Inferior parietal cortex (tissue), 1 donor: ENCODE data around the gene MBOAT1.
"Not testable (repeated sequence)": the region's sequence is repeated elsewhere in the genome, so short reads cannot be mapped to it uniquely, and the experiment has no call there.

Experiments
- DNase-seq: peaks from one replicate; pipeline ENCODE4 v3.0.0-alpha.2; 2016; ENCODE audit errors: extremely low spot score

MBOAT1 gene

GRCh38 chr6:20172842-20173456 is 39.3 kb downstream of the MBOAT1 start:
- DNase-seq, result no peak

GRCh38 chr6:20170455-20171148 is 41.7 kb downstream of the MBOAT1 start:
- DNase-seq, result no peak

- no peak for DNase-seq
Measured at GRCh38 chr6:20169786-20170185, 42.5 kb downstream of the MBOAT1 start.

DNA sequence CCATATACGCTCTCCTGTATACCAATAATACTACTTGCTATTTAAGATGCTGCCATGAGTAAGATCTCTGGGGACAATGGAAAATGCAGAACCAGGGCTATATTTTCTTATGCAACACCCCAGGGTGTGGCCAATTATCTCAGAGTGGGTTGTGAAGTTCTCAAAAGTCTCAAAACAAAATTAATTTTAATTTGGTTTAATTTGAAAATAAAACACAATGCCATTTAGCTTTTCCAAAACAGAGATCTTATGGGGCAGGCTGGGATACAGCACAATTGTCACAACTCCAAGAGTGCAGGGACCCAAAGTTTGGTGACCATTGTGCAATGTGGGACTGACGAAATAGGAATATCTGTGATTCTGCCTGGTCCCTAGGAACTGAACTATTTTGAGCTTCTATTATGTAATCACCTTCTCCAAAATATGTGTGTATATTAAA is 43.1 kb downstream of the MBOAT1 start:
- no peak for DNase-seq

DNA sequence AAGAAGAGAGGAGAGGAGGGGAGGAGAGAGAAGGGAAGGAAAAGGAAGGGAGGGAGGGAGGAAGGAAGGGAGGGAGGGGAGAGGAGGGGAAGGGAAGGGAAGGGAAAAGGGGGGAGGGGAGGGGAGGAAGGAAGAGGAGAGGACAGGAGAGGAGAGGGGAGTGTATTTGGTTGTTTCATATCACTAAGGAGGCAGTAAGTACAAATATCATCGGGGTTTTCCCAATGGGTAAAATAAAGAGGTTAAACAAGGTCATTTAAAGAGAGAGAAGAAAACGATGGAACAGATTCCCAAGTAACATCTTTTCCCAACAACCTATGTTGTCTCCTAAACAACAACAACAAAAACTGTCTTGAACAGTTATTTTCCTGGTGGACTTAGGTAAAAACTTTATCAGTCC is 43.6 kb downstream of the MBOAT1 start:
- DNase-seq, result no peak

GRCh38 chr6:20167601-20168000 is 44.7 kb downstream of the MBOAT1 start:
- no peak for DNase-seq

DNA sequence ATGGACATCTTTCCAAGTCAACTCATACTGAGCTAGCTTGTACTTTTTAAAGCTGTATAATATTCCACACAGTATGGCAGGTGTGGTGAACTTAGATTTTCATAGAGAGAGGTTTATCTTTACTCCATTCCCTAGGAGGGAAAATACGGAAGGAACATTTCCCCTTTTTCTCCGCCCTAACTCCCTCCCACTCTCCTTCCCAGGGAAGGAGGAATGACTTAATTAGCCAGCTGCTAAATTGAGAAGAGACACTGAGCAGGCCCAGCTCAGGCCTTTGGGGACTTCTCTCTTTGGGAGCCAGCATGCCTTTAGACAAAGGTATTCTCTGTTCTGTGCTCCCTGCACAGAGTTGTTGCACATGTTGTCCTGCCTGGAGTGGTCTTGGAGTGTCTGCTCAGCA is 46.1 kb downstream of the MBOAT1 start:
- no peak for DNase-seq

GRCh38 chr6:20162515-20162914 is 49.8 kb downstream of the MBOAT1 start:
- no peak for DNase-seq

GRCh38 chr6:20160541-20161283 is 51.6 kb downstream of the MBOAT1 start:
- no peak for DNase-seq

- DNase-seq, result peak; percentile 36
Measured at GRCh38 chr6:20159781-20160540, 52.3 kb downstream of the MBOAT1 start.

DNA sequence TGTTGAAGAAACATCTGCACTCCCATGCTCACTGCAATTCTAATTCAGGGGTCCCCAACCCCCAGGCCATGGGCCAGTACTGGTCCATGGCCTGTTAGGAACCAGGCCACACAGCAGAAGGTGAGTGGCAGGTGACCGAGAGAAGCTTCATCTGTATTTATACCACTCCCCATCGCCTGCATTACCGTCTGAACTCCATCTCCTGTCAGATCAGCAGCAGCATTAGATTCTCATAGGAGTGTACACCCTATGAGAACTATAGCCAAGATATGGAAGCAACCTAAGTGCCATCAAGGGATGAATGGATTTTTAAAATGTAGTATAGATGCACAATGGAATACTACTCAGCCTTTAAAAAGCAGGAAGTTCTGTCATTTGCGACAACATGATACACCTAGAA is 53.2 kb downstream of the MBOAT1 start:
- DNase-seq, result no peak

DNA sequence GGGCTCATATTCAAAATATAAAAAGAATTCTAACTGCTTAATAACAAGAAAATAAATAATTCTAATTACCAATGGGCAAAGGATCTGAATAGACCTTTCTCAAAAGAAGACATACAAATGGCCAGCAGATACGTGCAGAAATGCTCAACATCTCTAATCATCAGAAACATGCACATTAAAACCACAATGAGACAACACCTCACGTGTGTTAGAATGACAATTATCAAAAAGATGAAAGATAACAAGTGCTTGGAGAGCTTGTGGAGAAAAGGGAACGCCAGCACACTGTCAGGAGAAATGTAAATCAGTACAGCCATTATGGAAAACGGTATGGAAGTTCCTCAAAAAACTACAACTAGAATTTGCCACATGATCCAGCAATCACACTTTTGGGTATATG is 53.6 kb downstream of the MBOAT1 start:
- DNase-seq, result no peak

DNA sequence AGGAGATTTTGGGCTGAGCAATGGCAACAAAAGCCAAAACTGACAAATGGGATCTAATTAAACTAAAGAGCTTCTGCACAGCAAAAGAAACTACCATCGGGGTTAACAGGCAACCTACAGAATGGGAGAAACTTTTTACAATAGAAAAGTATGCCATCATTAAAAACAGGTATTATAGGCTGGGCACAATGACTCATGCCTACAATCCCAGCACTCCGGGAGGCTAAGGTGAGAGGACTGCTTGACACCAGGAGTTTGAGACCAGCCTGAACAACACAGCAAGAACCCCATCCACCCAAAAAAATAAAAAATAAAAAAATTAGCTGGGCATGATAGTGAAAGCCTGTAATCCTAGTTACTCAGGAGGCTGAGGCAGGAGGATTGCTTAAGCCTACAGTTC is 55.4 kb downstream of the MBOAT1 start:
- no peak for DNase-seq

- DNase-seq, result no peak
Measured at GRCh38 chr6:20154753-20155152, 57.5 kb downstream of the MBOAT1 start.

DNA sequence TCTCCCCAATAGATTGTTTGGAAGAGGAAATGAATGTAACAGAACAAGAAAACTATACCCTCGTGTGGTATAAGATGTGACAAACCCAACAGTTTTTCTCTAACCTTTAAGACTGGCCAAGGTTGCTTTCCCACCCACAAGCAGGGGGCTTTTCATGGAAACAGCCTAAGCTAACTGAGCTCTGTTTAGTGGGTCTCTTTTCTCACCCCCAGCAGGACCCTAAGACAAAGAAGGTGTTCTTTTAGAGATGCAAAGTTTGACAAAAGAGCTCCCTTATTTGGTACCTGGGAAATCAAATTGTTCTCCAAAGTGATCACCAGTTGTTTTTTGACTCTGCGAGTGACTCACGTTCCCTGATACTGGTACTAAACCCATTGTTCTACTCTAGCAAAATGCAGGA is 59.1 kb downstream of the MBOAT1 start:
- DNase-seq, result no peak

DNA sequence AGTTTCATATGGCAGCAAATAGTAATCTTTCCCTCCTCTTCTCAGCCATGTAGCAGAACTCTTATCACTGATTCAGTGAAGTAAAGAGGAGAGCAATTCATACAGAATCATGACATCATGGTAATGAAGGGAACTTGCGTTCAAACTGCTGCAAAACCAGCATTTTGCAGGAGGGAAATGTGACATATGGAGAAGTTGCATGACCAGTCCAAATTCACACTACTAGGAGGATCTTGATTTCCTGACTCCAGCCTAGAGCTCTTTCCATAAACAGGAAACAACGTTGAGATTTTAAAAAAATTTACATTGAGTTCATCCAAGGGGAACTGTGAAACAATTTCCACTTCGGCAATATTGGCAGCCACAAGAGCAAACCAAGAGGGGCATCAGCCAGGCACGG is 63.8 kb downstream of the MBOAT1 start:
- no peak for DNase-seq

- DNase-seq, result no peak
Measured at GRCh38 chr6:20147469-20147868, 64.8 kb downstream of the MBOAT1 start.

GRCh38 chr6:20146831-20147230 is 65.4 kb downstream of the MBOAT1 start:
- DNase-seq, result not testable (repeated sequence)

GRCh38 chr6:20146291-20146690 is 66.0 kb downstream of the MBOAT1 start:
- DNase-seq, result no peak

- no peak for DNase-seq
Measured at GRCh38 chr6:20142866-20143265, 69.4 kb downstream of the MBOAT1 start.

DNA sequence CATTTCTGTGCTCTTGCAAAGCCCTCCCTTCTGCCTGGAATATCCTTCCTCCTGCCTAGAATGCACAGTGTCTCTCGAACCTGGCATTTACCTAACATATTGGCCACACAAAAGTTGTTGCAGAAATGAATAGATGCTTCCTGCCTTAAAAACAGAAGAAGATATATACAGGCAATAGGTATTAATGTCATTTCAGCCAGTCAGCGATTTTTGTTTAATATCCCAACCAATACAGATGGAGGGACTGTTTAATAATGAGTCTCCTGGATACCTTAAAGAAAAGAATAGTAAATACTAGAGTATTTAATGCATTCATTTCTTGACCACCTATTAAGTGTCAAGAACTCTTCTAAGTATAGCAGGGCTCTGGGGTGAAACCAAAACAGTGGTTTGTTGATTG is 70.3 kb downstream of the MBOAT1 start:
- DNase-seq, result no peak
